Urothelium cell line (cell line): ENCODE data around the gene MEN1.
A peak's percentile ranks its signal among the peaks of the same experiment; 100 is the strongest.

Source experiments
- DNase-seq: peaks from one replicate; pipeline ENCODE4 v3.0.0; 2011; ENCODE audit warnings: low spot score, mixed read lengths
- FAIRE-seq: peaks from 2 replicates; lab custom pipeline; 2011; peaks lifted over from hg19 to GRCh38; lab: Jason Lieb, UNC

The MEN1 gene

GRCh38 chr11:64803158-64803845 lies 7.0 kb downstream of the MEN1 start, which contains the start of gene MAP4K2:
TSS of gene MAP4K2 (minus strand) at chr11:64803214. CDS start at chr11:64803149, 65 bp downstream.
- FAIRE-seq: no peak
- peak; percentile 97 for DNase-seq

- FAIRE-seq (no peak), DNase-seq (no peak)
Measured at GRCh38 chr11:64802370-64803157, 7.8 kb downstream of the MEN1 start.

- FAIRE-seq (no peak), DNase-seq (no peak)
Measured at GRCh38 chr11:64801561-64802369, 8.6 kb downstream of the MEN1 start.

GRCh38 chr11:64801158-64801464 lies 9.2 kb downstream of the MEN1 start:
- FAIRE-seq: no peak
- no peak for DNase-seq

GRCh38 chr11:64800303-64801157 lies 9.8 kb downstream of the MEN1 start:
- DNase-seq (no peak), FAIRE-seq (no peak)

GRCh38 chr11:64799623-64800302 lies 10.6 kb downstream of the MEN1 start:
- DNase-seq: no peak
- no peak for FAIRE-seq

- FAIRE-seq (no peak), DNase-seq (no peak)
Measured at GRCh38 chr11:64799256-64799622, 11.1 kb downstream of the MEN1 start.

- FAIRE-seq (no peak), DNase-seq (no peak)
Measured at GRCh38 chr11:64796757-64797541, 13.4 kb downstream of the MEN1 start.

GRCh38 chr11:64796047-64796756 lies 14.1 kb downstream of the MEN1 start:
- DNase-seq (no peak), FAIRE-seq (no peak)

GRCh38 chr11:64794526-64794925 lies 15.8 kb downstream of the MEN1 start:
- FAIRE-seq: no peak
- DNase-seq: no peak

GRCh38 chr11:64793271-64794160 lies 16.8 kb downstream of the MEN1 start:
- FAIRE-seq: no peak
- DNase-seq: no peak

- FAIRE-seq (no peak), DNase-seq (no peak)
Measured at GRCh38 chr11:64792482-64792881, 17.9 kb downstream of the MEN1 start.

- DNase-seq (no peak), FAIRE-seq (no peak)
Measured at GRCh38 chr11:64791781-64792291, 18.5 kb downstream of the MEN1 start.

GRCh38 chr11:64790205-64791095 lies 19.9 kb downstream of the MEN1 start:
- FAIRE-seq (no peak), DNase-seq (no peak)

GRCh38 chr11:64789331-64790204 lies 20.8 kb downstream of the MEN1 start:
- DNase-seq (no peak), FAIRE-seq (no peak)
